Peyer's patch (tissue), 4 donors: ENCODE measurements around the gene KMT5C.

ENCODE experiments used
- CTCF ChIP-seq, 6 experiments: fragments of 450-650 bp in 4 of 6; fragments of 200-600 bp in 2 of 6; sonication (generic) in 1 of 6; IDR thresholded peaks; one replicate each; pipeline ENCODE4 v1.5.1; 2017 to 2019; ENCODE audit warnings: antibody characterized with exemption in 6 of 6, mild to moderate bottlenecking in 3 of 6, moderate library complexity in 1 of 6
- POLR2A ChIP-seq, 2 donors: fragments of 450-650 bp; IDR thresholded peaks; one replicate each; pipeline ENCODE4 v1.5.1; 2017; ENCODE audit warnings: antibody characterized with exemption in 2 of 2, mild to moderate bottlenecking in 2 of 2, moderate library complexity in 2 of 2

GRCh38 chr19:55325172-55325571, 14.5 kb upstream of the KMT5C start, which contains the start of gene TMEM150B:
- TF ChIP-seq CTCF (IDR thresholded peaks at IDR 0.05): no peak
- no peak for TF ChIP-seq POLR2A (IDR thresholded peaks at IDR 0.05)
